Inferior parietal cortex (tissue), 1 donor: ENCODE measurements around the gene SH3RF3.
"Not testable (repeated sequence)": the region's sequence is repeated elsewhere in the genome, so short reads cannot be mapped to it uniquely, and the experiment has no call there.

Source experiments
- DNase-seq: peaks from one replicate; pipeline ENCODE4 v3.0.0-alpha.2; 2016; ENCODE audit errors: extremely low spot score

The SH3RF3 gene

GRCh38 chr2:109128616-109129355 is at the start of gene SH3RF3:
SH3RF3 (plus strand) TSS chr2:109129205.
- DNase-seq, result no peak

DNA sequence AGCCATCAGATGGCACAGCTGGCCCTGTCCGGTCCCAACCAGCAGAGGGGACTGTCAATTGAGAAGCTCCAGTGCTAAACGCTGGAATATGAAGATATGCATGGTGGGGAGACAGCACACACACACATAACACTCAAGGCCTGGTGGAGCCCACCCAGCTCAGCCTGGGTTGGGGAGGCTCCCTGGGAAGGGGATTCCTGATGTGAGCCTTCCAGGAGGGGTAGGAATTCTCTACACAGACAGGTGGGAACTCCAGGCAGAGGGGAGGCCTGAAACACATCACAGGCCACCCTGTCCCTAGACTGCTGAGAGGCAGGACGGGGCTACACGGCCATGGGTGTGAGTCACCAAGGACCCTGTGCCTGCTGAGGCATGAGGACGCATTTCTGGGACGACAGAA is 49.4 kb upstream of the SH3RF3 start:
- no peak for DNase-seq

- DNase-seq, result no peak
These were observed 48.9 kb upstream of the SH3RF3 start for GRCh38 chr2:109080109-109080508.

DNA sequence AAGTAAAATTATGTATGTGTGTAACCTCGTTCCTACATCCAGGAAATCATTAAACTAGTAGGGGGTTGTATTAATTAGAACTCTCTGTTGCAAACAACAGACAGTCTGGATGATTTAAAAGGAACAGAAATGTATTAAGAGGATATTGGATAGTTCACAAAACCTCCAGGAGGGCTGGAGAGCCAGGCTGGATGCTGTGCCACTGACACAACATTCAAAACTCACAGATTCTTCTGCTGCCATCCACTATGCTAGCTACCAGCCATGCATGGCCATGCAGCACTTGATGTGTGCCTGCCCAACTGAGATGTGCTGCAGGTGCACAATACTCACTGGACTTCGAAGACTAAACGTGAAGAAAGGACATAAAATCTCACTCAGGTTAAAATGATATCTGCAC is 48.2 kb upstream of the SH3RF3 start:
- DNase-seq, result no peak

GRCh38 chr2:109081374-109081773 is 47.6 kb upstream of the SH3RF3 start:
- DNase-seq, result no peak

GRCh38 chr2:109083771-109084170 is 45.2 kb upstream of the SH3RF3 start:
- DNase-seq, result no peak

GRCh38 chr2:109084341-109084740 is 44.7 kb upstream of the SH3RF3 start:
- DNase-seq, result no peak

DNA sequence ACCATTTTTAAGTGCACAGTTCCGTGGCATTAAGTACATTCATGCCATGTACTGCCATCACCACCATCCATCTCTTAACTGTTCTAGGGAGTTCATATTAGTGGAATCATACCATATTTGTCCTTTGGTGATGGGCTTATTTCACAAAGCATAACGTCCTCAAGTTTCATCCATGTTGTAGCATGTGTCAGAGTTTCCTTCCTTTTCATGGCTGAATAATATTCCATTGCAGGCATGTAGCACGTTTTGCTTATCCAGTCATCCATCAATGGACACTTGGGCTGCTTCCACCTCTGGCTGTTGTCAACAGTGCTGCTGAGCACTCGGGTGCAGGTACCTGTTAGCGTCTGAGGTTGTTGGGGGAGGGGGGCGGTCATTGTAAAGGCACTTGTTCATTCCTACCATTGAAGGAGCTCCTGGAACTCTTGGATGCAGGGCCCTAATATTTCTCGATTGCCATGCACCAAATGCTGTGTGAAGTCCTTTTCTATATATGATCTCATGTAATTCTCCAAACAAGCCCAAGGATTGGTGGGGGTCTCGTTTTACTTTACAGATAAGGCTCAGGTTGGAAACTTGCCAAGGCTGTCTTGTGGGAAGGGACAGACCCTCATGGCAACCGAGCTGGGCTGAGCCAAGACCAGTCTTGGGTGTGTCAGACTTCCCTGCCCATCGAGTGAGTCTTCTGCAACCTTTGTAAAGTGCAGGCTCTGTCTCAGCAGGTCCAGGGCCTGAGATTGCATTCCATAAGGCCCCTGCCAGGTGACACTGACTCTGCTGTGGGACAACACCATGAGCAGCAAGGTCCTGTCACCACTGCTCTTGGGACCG is 42.9 kb upstream of the SH3RF3 start:
- DNase-seq, result no peak

DNA sequence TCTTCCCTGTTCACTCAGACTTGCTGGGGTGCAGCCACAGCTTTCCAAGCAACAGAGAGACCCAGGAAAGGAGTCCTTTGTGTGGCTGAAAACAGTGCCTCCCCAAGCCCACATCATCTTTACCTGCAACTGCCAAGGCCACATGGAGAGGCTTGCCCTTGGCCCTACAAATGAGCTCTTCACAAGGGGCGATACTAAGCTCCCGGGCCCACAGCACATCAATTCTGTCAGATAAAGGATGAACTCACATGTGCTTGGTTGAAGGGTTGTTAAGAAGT is 42.3 kb upstream of the SH3RF3 start:
- no peak for DNase-seq

- no peak for DNase-seq
These were observed 41.8 kb upstream of the SH3RF3 start for GRCh38 chr2:109087055-109087663.

GRCh38 chr2:109089602-109090300 is 39.3 kb upstream of the SH3RF3 start:
- DNase-seq, result no peak

DNA sequence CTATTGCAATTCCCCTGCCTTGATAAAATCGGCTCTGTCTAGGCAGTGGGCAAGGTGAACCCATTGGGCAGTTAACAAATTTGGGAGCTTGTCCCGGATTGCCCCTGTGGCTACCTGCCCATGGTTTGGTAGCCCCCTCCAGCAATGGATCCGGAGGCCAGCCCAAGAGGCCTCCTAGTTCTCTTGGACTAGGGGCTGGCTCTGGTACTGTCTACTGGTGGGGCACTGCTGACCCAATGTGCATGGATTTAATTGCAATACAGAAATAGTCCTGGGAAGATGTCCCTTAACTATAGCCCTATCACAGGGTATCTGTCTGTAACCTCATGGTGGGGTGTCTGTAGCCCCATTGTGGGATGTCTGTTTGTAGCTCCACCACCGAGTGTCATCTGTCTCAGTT is 37.5 kb upstream of the SH3RF3 start:
- no peak for DNase-seq

DNA sequence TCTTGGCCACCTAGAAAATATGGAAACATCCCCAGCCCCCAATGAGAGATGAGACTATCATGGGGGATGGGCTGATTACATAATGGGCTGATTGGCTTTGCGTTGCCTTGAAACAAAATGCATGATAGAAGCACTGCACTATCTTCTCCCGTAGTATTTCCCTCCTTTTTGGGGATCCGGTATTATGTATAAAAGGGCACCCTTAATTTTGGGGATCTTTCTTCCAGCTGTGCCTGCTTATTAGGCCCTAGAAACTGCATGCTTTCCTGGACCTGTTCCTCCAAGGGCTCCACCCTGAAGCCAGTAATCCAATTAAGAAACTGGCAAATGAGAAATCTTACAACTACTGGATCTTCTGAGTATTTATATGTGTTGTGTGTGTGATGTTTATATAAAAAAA is 34.9 kb upstream of the SH3RF3 start:
- no peak for DNase-seq

- no peak for DNase-seq
These were observed 30.6 kb upstream of the SH3RF3 start for GRCh38 chr2:109098251-109098920.

- no peak for DNase-seq
These were observed 30.1 kb upstream of the SH3RF3 start for GRCh38 chr2:109098921-109099273.

DNA sequence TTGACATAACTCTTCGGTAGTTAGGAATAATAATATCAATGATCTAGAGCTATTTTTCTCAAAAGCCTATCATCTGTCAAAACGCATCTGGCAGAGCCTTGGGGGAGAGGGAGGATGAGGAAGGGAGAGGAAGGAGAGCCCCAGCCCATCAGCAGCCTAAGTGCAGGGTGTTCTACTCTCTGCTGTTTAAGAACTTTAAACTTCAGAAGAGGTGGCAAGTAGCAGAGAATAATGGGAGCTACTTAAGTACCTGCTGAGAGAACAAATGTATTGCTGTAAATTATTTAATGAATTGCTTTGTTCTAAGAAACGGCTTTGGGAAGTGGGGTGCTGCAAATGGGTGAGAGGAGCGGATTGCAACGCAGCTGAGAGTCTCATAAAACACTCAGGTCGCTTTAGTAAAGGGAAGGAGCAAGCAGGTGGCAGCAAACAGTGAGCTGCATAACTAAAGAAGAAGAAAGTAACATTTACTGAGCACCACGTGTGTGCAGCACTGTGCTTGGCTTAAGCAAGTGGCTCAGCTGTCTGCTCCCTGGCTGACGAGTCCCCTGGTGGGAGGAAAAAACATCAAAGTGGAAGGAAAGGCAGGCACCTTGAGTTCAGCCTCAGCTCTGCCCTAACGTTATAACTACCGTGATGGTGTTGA is 26.3 kb upstream of the SH3RF3 start:
- no peak for DNase-seq

GRCh38 chr2:109105113-109105512 is 23.9 kb upstream of the SH3RF3 start:
- no peak for DNase-seq

DNA sequence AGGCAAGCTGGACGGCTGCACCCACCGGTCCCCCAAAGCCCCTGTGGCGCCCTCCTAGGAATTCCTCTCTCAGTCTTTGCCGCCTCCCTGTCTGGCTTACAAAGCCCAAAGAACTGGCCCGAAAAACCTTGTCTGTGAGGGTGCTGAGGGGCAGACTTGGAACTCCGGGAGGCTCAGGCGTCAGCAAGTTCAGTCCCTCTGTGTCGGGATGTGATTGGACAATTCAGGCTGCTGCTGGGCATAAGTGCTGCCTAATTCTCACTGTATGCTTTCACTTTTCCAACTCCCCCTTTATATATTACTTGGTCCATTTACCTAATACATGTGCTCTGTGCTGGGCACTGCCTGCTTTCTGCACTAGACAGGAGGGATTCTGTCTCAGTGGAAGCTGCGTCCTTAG is 20.3 kb upstream of the SH3RF3 start:
- DNase-seq, result no peak

- no peak for DNase-seq
These were observed 19.7 kb upstream of the SH3RF3 start for GRCh38 chr2:109109342-109109741.

GRCh38 chr2:109110170-109110569 is 18.8 kb upstream of the SH3RF3 start:
- no peak for DNase-seq

GRCh38 chr2:109117181-109117580 is 11.8 kb upstream of the SH3RF3 start:
- DNase-seq, result not testable (repeated sequence)
